Astrocyte (in vitro differentiated cells and primary cell): ENCODE results near the gene SORBS2.

Source experiments
- CTCF ChIP-seq: IDR thresholded peaks from 2 replicates; pipeline ENCODE4 v1.5.1; 2011; ENCODE audit warnings: low read depth, mild to moderate bottlenecking, inconsistent platforms, low read length, moderate library complexity; ENCODE audit not compliant: insufficient read depth
- EZH2 ChIP-seq: IDR thresholded peaks from 2 replicates; pipeline ENCODE4 v1.6.1; 2012; ENCODE audit warnings: mild to moderate bottlenecking, low read length, inconsistent platforms; ENCODE audit not compliant: insufficient read depth

- no peak for TF ChIP-seq CTCF
- no peak for TF ChIP-seq EZH2
Measured at GRCh38 chr4:185782523-185782922, 29.5 kb downstream of the SORBS2 start.
